ENCODE measurements around the gene SPAST. TPM values are rescaled to one million over a fixed set of nuclear protein-coding genes. Genes with fewer than 3 reads are reported as not detected.

Gene SPAST
- total RNA-seq, 1 experiment from 2014 or later: 16.2 TPM

DNA sequence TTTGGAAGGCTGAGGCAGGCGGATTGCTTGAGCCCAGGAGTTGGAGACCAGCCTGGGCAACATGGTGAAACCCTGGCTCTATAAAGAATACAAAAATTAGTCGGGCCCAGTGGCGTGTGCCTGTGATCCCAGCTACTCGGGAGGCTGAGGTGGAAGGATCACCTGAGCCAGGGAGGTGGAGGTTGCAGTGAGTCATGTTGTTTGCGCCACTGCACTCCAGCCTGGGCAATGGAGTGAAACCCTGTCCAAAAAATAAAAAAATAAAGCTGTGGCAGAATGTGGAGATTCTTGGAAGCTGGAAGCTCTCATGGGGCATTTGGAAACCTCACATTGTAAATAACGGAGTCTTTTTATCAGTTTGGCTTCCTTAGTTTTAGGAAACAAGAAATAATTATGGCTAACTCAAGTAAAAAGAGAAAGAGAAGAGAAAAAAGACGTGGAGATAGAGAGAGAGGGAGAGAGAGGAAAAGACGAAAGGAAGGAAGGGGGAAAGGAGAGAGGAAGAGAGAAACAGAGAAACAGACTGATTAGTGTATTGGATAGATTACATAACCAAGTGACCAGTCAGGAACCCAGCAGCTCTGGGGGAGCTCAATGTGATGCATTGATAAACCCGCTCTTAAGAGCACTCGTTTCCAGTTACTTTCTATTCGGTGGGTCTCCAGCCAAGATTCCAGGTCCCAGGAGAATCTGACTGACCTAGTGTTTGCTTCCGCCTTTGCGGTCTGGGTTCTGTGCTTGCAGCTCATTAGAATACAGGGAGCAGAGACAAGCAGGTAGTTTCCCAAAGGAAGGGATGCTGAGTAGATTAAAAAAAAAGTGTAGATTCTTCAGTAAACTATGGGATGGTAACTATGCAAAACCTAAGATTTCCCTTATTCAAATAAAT lies 1.1 kb upstream of the SPAST start:
- ChIA-PET RAD21 (ENCODE audit: low non-redundant PET in 1 of 2, low total read pairs in 2 of 2, uncharacterized antibody in 2 of 2, unreplicated experiment in 2 of 2) (interaction anchor here in 1 of 2 experiments (1.4 kb wide), 1 partner anchor 24 kb away, joined by 4 read pairs; no protein-coding TSS in a partner anchor), POLR2A (interaction anchor here (1.0 to 2.7 kb wide), 4 partner anchors 23 to 103 kb away, joined by 3 to 20 read pairs (median 4); partner anchors contain the start of genes DPY30 and SLC30A6), CTCF (no interaction called here)
- H2AFZ ChIP-seq (ENCODE audit: low read depth, low read length, poor library complexity, severe bottlenecking): no peak overlapping the region
- ATAC-seq (no peak), DNase-seq (ENCODE audit: low read depth, low spot score) (no peak)
- H4K20me1 ChIP-seq (ENCODE audit: insufficient read depth): no peaks in the 10 kb centered on the region
- peak overlapping the region; percentile 87 for H3K4me2 ChIP-seq (ENCODE audit: low read length)
- intact Hi-C loops (cut with micrococcal nuclease): loop anchor here (2.0 kb wide), 1 partner anchor 103 kb away; the partner anchor contains the start of gene SLC30A6
- no peaks in the 10 kb centered on the region for H3K36me3 ChIP-seq (ENCODE audit: control insufficient read depth in 1 of 2, insufficient read depth in 2 of 2, low read length in 2 of 2)
- peak overlapping the region; percentile 69; the same call in 1 of the 2 replicates for H3K27ac ChIP-seq (ENCODE audit: low read depth, low read length)
- peaks cover 0 to 24% of the 10 kb centered on the region in 2 experiments; a peak in 2 of 4 replicates for H3K4me1 ChIP-seq (ENCODE audit: control insufficient read depth in 1 of 2, insufficient read depth in 2 of 2, low read length in 2 of 2)
- no peaks in the 10 kb centered on the region for H3K9me2 ChIP-seq (ENCODE audit: insufficient read depth)
- H3K9ac ChIP-seq (ENCODE audit: low read length): peak overlapping the region; percentile 76; the same call in 1 of the 2 replicates
- no peaks in the 10 kb centered on the region for H3K27me3 ChIP-seq (ENCODE audit: insufficient read depth, low read length)
- H3K9me3 ChIP-seq (ENCODE audit: control insufficient read depth in 1 of 2, insufficient read depth in 1 of 2, low read depth in 1 of 2, low read length in 2 of 2): no peaks in the 10 kb centered on the region
- TF ChIP-seq EGR1 (IDR thresholded peaks at IDR 0.05; ENCODE audit: low read depth): no peak
- TF ChIP-seq POLR2AphosphoS5 (IDR thresholded peaks at IDR 0.05; ENCODE audit: low read depth, low read length): no peak
- TF ChIP-seq, protein P1, sequence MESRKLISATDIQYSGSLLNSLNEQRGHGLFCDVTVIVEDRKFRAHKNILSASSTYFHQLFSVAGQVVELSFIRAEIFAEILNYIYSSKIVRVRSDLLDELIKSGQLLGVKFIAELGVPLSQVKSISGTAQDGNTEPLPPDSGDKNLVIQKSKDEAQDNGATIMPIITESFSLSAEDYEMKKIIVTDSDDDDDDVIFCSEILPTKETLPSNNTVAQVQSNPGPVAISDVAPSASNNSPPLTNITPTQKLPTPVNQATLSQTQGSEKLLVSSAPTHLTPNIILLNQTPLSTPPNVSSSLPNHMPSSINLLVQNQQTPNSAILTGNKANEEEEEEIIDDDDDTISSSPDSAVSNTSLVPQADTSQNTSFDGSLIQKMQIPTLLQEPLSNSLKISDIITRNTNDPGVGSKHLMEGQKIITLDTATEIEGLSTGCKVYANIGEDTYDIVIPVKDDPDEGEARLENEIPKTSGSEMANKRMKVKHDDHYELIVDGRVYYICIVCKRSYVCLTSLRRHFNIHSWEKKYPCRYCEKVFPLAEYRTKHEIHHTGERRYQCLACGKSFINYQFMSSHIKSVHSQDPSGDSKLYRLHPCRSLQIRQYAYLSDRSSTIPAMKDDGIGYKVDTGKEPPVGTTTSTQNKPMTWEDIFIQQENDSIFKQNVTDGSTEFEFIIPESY (IDR thresholded peaks at IDR 0.05; ENCODE audit: extremely low read depth, insufficient replicate concordance, low read length): no peak
- no peak for TF ChIP-seq FOSL1 (IDR thresholded peaks at IDR 0.05; ENCODE audit: low read depth)
- TF ChIP-seq EZH2phosphoT487 (IDR thresholded peaks at IDR 0.05; ENCODE audit: borderline replicate concordance): no peak
- H3K4me3 ChIP-seq (replicated peaks in 1 of 2; ENCODE audit: low read depth in 1 of 2, low read length in 2 of 2): peak overlapping the region; percentile 66 to 85
- BruUV-seq (replicated peaks): no TSS peak
- no peaks in the 10 kb centered on the region for H3K79me2 ChIP-seq (ENCODE audit: insufficient read depth, low read length)

Measured in HCT116 (cell line).